Activated naive CD4-positive, alpha-beta T cell treated with anti-CD3 and anti-CD28 coated beads for 36 hours (primary cell): ENCODE data around the gene ACD. TPM values are rescaled to one million over a fixed set of nuclear protein-coding genes. Genes with fewer than 3 reads are reported as not detected.

ENCODE experiments used
- CTCF ChIA-PET: fragments of 350-600 bp; sonication (Branson Sonifier 250); formaldehyde crosslinking; loops from one replicate; lab custom pipeline; 2021; ENCODE audit warnings: antibody characterized with exemption; lab: Charles Lee
- DNase-seq: peaks from one replicate; pipeline ENCODE4 v3.0.0-alpha.2; 2020
- H3K27ac Mint-ChIP-seq: one replicate; pipeline ENCODE4 v1.8.0; 2021; ENCODE audit warnings: mild to moderate bottlenecking, mixed read lengths
- H3K27me3 Mint-ChIP-seq: one replicate; pipeline ENCODE4 v1.8.0; 2021; ENCODE audit warnings: low read depth, mixed read lengths
- H3K36me3 Mint-ChIP-seq: one replicate; pipeline ENCODE4 v1.8.0; 2021; ENCODE audit warnings: low read depth, mixed read lengths
- H3K4me1 Mint-ChIP-seq: one replicate; pipeline ENCODE4 v1.8.0; 2021; ENCODE audit warnings: low read depth, mixed read lengths
- H3K4me3 Mint-ChIP-seq: one replicate; pipeline ENCODE4 v1.8.0; 2021; ENCODE audit warnings: mild to moderate bottlenecking, moderate library complexity, mixed read lengths
- H3K9me3 Mint-ChIP-seq: one replicate; pipeline ENCODE4 v1.8.0; 2021; ENCODE audit warnings: mixed read lengths
- intact Hi-C: fragments of 100-400 bp; cut with micrococcal nuclease; formaldehyde crosslinking; loops from one replicate; pipeline ENCODE4 v1.15.1; 2023
- total RNA-seq, 2 experiments: library from RNA; stranded (reverse); gene quantifications; one replicate each; pipeline ENCODE4 v1.2.3, GENCODE V29; 2021

Gene ACD
- total RNA-seq, 2 experiments from 2014 or later = 49.2 to 54.9 TPM

- H3K4me3 Mint-ChIP-seq = peak overlapping the region; percentile 75
- no peaks in the 10 kb centered on the region for H3K27me3 Mint-ChIP-seq
- CTCF ChIA-PET = interaction anchor here (0.6 to 13.5 kb wide), 6 partner anchors 11 to 297 kb away, joined by 3 to 131 read pairs (median 5); no protein-coding TSS in a partner anchor
- no peaks in the 10 kb centered on the region for H3K9me3 Mint-ChIP-seq
- intact Hi-C loops = no loop called here
- H3K4me1 Mint-ChIP-seq = peaks cover 23% of the 10 kb centered on the region
- no peak overlapping the region for H3K27ac Mint-ChIP-seq
- H3K36me3 Mint-ChIP-seq = peaks cover 1% of the 10 kb centered on the region
- no peak for DNase-seq
These were observed 5.5 kb upstream of the ACD start for GRCh38 chr16:67665598-67665997.

- Mint-ChIP-seq H3K36me3 (peaks cover 1% of the 10 kb centered on the region), H3K4me1 (peaks cover 23% of the 10 kb centered on the region), H3K27me3 (no peaks in the 10 kb centered on the region), H3K27ac (no peak overlapping the region), H3K4me3 (no peak overlapping the region), H3K9me3 (no peaks in the 10 kb centered on the region)
- CTCF ChIA-PET = interaction anchor here (0.8 to 13.5 kb wide), 3 partner anchors 9 to 144 kb away, joined by 3 to 131 read pairs (median 3); no protein-coding TSS in a partner anchor
- intact Hi-C loops = no loop called here
- no peak for DNase-seq
These were observed 4.8 kb upstream of the ACD start for GRCh38 chr16:67664871-67665270.

- Mint-ChIP-seq H3K36me3 (peaks cover 1% of the 10 kb centered on the region), H3K9me3 (no peaks in the 10 kb centered on the region), H3K27me3 (no peaks in the 10 kb centered on the region), H3K27ac (no peak overlapping the region), H3K4me3 (no peak overlapping the region), H3K4me1 (peaks cover 24% of the 10 kb centered on the region)
- DNase-seq = no peak
- CTCF ChIA-PET = interaction anchor here (0.7 to 13.5 kb wide), 5 partner anchors 10 to 271 kb away, joined by 3 to 131 read pairs (median 4); no protein-coding TSS in a partner anchor
- intact Hi-C loops = no loop called here
These were observed 4.2 kb upstream of the ACD start for GRCh38 chr16:67664258-67664657.

- DNase-seq = no peak
- intact Hi-C loops = no loop called here
- H3K27me3 Mint-ChIP-seq = no peaks in the 10 kb centered on the region
- CTCF ChIA-PET = interaction anchor here (0.7 to 13.5 kb wide), 6 partner anchors 8 to 272 kb away, joined by 3 to 131 read pairs (median 5); no protein-coding TSS in a partner anchor
- no peak overlapping the region for H3K27ac Mint-ChIP-seq
- H3K9me3 Mint-ChIP-seq = no peaks in the 10 kb centered on the region
- H3K4me3 Mint-ChIP-seq = no peak overlapping the region
- H3K36me3 Mint-ChIP-seq = peaks cover 1% of the 10 kb centered on the region
- H3K4me1 Mint-ChIP-seq = peaks cover 28% of the 10 kb centered on the region
These were observed 3.8 kb upstream of the ACD start for GRCh38 chr16:67663877-67664222.

- H3K36me3 Mint-ChIP-seq = peaks cover 1% of the 10 kb centered on the region
- peak; percentile 56 for DNase-seq
- H3K9me3 Mint-ChIP-seq = no peaks in the 10 kb centered on the region
- H3K27me3 Mint-ChIP-seq = no peaks in the 10 kb centered on the region
- intact Hi-C loops = no loop called here
- no peak overlapping the region for H3K27ac Mint-ChIP-seq
- H3K4me3 Mint-ChIP-seq = no peak overlapping the region
- peaks cover 31% of the 10 kb centered on the region for H3K4me1 Mint-ChIP-seq
- CTCF ChIA-PET = interaction anchor here (0.5 to 13.5 kb wide), 9 partner anchors 9 to 272 kb away, joined by 3 to 131 read pairs (median 4); no protein-coding TSS in a partner anchor
These were observed 3.3 kb upstream of the ACD start for GRCh38 chr16:67663151-67663876.

GRCh38 chr16:67662653-67663010 is 2.6 kb upstream of the ACD start:
- intact Hi-C loops = no loop called here
- no peak overlapping the region for H3K27ac Mint-ChIP-seq

GRCh38 chr16:67661886-67662652 is 2.0 kb upstream of the ACD start:
- H3K4me1 Mint-ChIP-seq = peaks cover 26% of the 10 kb centered on the region
- CTCF ChIA-PET = interaction anchor here (0.6 to 13.5 kb wide), 4 partner anchors 18 to 146 kb away, joined by 3 to 131 read pairs (median 3); no protein-coding TSS in a partner anchor
- peaks cover 5% of the 10 kb centered on the region for H3K36me3 Mint-ChIP-seq
- DNase-seq = no peak
- no peaks in the 10 kb centered on the region for H3K27me3 Mint-ChIP-seq
- H3K27ac Mint-ChIP-seq = no peak overlapping the region
- intact Hi-C loops = loop anchor here (2.0 kb wide), 5 partner anchors 57 to 435 kb away; partner anchors contain the start of genes GFOD2, PSKH1, RANBP10 and TMEM208
- H3K9me3 Mint-ChIP-seq = no peaks in the 10 kb centered on the region
- H3K4me3 Mint-ChIP-seq = peak overlapping the region; percentile 90

More at GRCh38 chr16:67662653-67663010, 2.6 kb upstream of the ACD start:
- Mint-ChIP-seq H3K4me1 (peaks cover 32% of the 10 kb centered on the region), H3K27me3 (no peaks in the 10 kb centered on the region), H3K9me3 (no peaks in the 10 kb centered on the region), H3K4me3 (no peak overlapping the region), H3K36me3 (peaks cover 5% of the 10 kb centered on the region)
- CTCF ChIA-PET = interaction anchor here (0.5 to 13.5 kb wide), 7 partner anchors 18 to 146 kb away, joined by 3 to 131 read pairs (median 3); no protein-coding TSS in a partner anchor
- DNase-seq = no peak

GRCh38 chr16:67661101-67661761 is 1.2 kb upstream of the ACD start:
- Mint-ChIP-seq H3K4me1 (peaks cover 25% of the 10 kb centered on the region), H3K27me3 (no peaks in the 10 kb centered on the region), H3K36me3 (peaks cover 5% of the 10 kb centered on the region), H3K27ac (peak overlapping the region; percentile 53), H3K9me3 (no peaks in the 10 kb centered on the region), H3K4me3 (peak overlapping the region; percentile 90)
- CTCF ChIA-PET = interaction anchor here (1.1 to 13.5 kb wide), 4 partner anchors 8 to 140 kb away, joined by 3 to 131 read pairs (median 22); partner anchors contain the start of gene CARMIL2
- peak; percentile 39 for DNase-seq
- intact Hi-C loops = loop anchor here (2.0 kb wide), 5 partner anchors 58 to 434 kb away; partner anchors contain the start of genes GFOD2, PSKH1, RANBP10 and TMEM208

GRCh38 chr16:67660564-67661028 is 536 bp upstream of the ACD start, which contains the start of gene PARD6A:
Gene PARD6A, plus strand, starts transcription at chr16:67660960. Its CDS starts 79 bp downstream, at chr16:67661039.
- Mint-ChIP-seq H3K4me1 (peaks cover 21% of the 10 kb centered on the region), H3K4me3 (peak within 1 kb of the TSS; percentile 90)
- intact Hi-C loops = loop anchor here (1.0 to 2.0 kb wide), 12 partner anchors 8 to 434 kb away; partner anchors contain the start of genes ATP6V0D1, CARMIL2, CTCF and GFOD2

GRCh38 chr16:67658849-67659674 is 998 bp downstream of the ACD start:
- Mint-ChIP-seq H3K4me3 (peak overlapping the region; percentile 90), H3K27ac (peak overlapping the region; percentile 92), H3K27me3 (no peaks in the 10 kb centered on the region), H3K36me3 (peaks cover 10% of the 10 kb centered on the region), H3K4me1 (peaks cover 21% of the 10 kb centered on the region), H3K9me3 (no peaks in the 10 kb centered on the region)
- intact Hi-C loops = no loop called here
- CTCF ChIA-PET = interaction anchor here (0.6 to 4.6 kb wide), 8 partner anchors 9 to 182 kb away, joined by 3 to 26 read pairs (median 8); partner anchors contain the start of genes CARMIL2 and CTCF
- no peak for DNase-seq

More at GRCh38 chr16:67660564-67661028, 536 bp upstream of the ACD start, which contains the start of gene PARD6A:
- Mint-ChIP-seq H3K27me3 (no peaks in the 10 kb centered on the region), H3K27ac (peak within 1 kb of the TSS; percentile 92), H3K36me3 (peaks cover 9% of the 10 kb centered on the region), H3K9me3 (no peaks in the 10 kb centered on the region)
- CTCF ChIA-PET = interaction anchor here (1.0 to 13.5 kb wide), 6 partner anchors 9 to 139 kb away, joined by 3 to 131 read pairs (median 14); partner anchors contain the start of genes CARMIL2 and CTCF
- peak; percentile 97 for DNase-seq
